ENCODE measurements around the gene LMBRD2.
A peak's percentile ranks its signal among the peaks of the same experiment; 100 is the strongest.

Gene LMBRD2

DNA sequence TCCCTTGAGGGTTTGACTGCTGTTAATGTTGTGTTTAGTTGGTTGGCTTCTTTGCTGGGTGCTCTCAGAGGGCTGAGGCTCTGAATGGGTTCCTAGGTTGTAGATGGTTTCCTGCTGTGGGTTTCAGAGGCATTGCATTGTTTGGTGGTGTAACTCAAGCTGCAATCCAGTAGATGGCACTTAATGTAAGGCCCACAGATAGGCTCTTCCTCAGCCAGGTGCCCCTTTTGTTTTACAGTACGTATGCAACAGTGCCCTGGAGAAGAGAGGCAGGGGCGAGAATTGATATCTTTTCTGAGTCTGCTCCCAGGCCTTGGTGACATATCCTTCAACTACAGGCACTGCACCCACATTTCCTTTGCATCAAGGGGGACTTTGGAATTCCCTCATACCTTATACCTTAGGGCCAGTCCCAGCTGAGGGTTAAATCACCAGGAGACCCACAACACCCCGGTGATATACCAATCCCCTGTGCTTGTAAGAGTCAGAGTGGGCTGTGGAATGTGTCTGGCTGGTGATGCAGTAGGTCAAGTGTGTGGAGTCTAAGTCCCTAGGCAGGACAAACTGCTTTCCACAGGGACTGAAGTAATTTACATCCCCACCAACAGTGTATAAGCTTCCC, 78.0 kb downstream of the LMBRD2 start:
- TF ChIP-seq CTCF (IDR thresholded peaks at IDR 0.05; ENCODE audit: low read length) (peak; percentile 79), EZH2 (optimal IDR thresholded peaks at IDR 0.05; ENCODE audit: low read depth, low read length) (no peak)

DNA sequence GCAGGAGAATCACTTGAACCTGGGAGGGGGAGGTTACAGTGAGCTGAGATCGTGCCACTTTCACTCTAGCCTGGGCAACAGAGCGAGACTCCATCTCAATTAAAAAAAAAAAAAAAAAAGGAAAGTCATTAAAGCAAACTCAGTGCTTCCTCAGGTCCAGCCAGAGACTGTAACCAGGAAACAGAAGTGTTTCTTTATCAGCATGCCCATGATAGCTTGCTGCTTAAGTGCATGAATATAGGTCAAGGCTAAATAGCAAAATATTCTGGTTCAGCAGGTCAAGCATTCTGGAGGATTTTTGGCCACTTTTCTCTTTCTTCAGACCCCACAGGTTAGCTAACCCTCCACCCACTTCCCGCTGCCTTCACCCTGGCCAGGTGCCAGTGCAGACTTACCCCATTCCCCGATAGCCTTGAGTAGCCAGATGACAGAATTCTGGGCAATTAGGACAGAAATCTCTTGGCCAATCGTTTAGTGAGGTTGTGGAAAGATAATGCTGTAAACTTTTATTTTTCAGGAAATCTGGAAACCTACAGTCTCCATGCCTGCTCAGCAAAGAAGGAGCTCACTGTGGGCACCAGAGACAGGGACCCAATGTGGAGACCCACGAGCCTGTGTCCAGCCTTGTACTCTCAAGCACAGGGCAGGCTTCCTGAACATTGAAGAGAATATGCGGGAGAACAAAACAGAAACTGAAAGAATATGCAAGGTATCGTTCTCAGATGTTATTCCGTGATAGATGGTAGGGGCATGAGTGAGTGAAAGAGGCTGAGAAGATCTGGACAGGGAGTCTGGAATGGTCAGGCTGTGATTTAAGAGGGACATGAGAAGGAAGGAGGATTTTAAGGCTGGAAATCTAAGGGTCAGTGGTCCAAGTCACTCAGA, 80.8 kb downstream of the LMBRD2 start:
- Histone ChIP-seq H3K27ac (ENCODE audit: low read length) (peak overlapping the region; percentile 59; the same call in 1 of the 2 replicates), H4K20me1 (ENCODE audit: insufficient read depth, low read length) (no peaks in the 10 kb centered on the region), H3K9me2 (replicated peaks; ENCODE audit: insufficient read depth, low read length) (no peaks in the 10 kb centered on the region), H3K4me3 (ENCODE audit: low read length) (peak overlapping the region; percentile 57), H3K36me3 (replicated peaks; ENCODE audit: insufficient read depth, low read length) (no peaks in the 10 kb centered on the region), H3K9ac (ENCODE audit: low read length) (peak overlapping the region; percentile 42), H3K79me2 (ENCODE audit: low read length) (no peaks in the 10 kb centered on the region), H2AFZ (ENCODE audit: low read length) (peak overlapping the region; percentile 83), H3K9me3 (replicated peaks; ENCODE audit: insufficient read depth, low read length) (no peaks in the 10 kb centered on the region), H3K27me3 (replicated peaks; ENCODE audit: insufficient read depth, low read length) (no peaks in the 10 kb centered on the region), H3F3A (ENCODE audit: insufficient read depth, low read length) (peaks cover 9% of the 10 kb centered on the region), H3K4me2 (ENCODE audit: low read depth, low read length) (peak overlapping the region; percentile 70), H3K4me1 (ENCODE audit: low read length) (peaks cover 27% of the 10 kb centered on the region)
- TF ChIP-seq EZH2 (optimal IDR thresholded peaks at IDR 0.05; ENCODE audit: low read depth, low read length) = no peak
- no peak for TF ChIP-seq EZH2phosphoT487 (IDR thresholded peaks at IDR 0.05; ENCODE audit: low read length)
- TF ChIP-seq CTCF (IDR thresholded peaks at IDR 0.05; ENCODE audit: low read length) = no peak
- DNase-seq = peak; percentile 79

More for the DNA sequence above, 78.0 kb downstream of the LMBRD2 start:
- no peaks in the 10 kb centered on the region for H4K20me1 ChIP-seq (ENCODE audit: insufficient read depth, low read length)
- H3K27ac ChIP-seq (ENCODE audit: low read length) = peak overlapping the region; percentile 60; the same call in 1 of the 2 replicates
- H3K27me3 ChIP-seq (replicated peaks; ENCODE audit: insufficient read depth, low read length) = no peaks in the 10 kb centered on the region
- peak overlapping the region; percentile 54 for H3K4me2 ChIP-seq (ENCODE audit: low read depth, low read length)
- H3F3A ChIP-seq (ENCODE audit: insufficient read depth, low read length) = peaks cover 9% of the 10 kb centered on the region
- H3K36me3 ChIP-seq (replicated peaks; ENCODE audit: insufficient read depth, low read length) = no peaks in the 10 kb centered on the region
- no peaks in the 10 kb centered on the region for H3K9me2 ChIP-seq (replicated peaks; ENCODE audit: insufficient read depth, low read length)
- H2AFZ ChIP-seq (ENCODE audit: low read length) = peak overlapping the region; percentile 58
- peak overlapping the region; percentile 15; the same call in 1 of the 2 replicates for H3K9ac ChIP-seq (ENCODE audit: low read length)
- H3K4me3 ChIP-seq (ENCODE audit: low read length) = no peak overlapping the region
- peak; percentile 87 for DNase-seq
- H3K79me2 ChIP-seq (ENCODE audit: low read length) = no peaks in the 10 kb centered on the region
- H3K9me3 ChIP-seq (replicated peaks; ENCODE audit: insufficient read depth, low read length) = no peaks in the 10 kb centered on the region
- H3K4me1 ChIP-seq (ENCODE audit: low read length) = peaks cover 27% of the 10 kb centered on the region

DNA sequence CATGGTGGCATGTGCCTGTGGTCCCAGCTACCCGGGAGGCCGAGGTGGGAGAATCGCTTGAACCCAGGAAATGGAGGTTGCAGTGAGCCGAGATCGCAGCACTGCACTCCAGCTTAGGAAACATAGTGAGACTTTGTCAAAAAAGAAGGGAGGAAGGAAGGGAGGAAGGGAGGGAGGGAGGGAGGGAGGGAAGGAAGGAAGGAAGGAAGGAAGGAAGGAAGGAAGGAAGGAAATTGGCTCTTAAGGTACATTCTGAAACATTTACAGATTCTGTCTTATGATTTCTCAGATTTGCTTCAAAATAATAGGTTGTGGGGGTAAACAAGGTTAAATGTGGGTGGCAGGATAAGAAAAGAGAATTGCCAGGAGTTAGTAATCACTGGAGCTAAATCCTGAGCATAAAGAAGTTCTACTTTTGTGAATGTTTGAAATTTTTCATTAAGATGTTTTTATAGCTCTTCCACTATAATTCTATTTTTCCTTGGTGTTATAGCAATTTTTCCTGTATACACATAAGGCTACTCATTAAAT, 82.9 kb downstream of the LMBRD2 start:
- Histone ChIP-seq H3K27ac (ENCODE audit: low read length) (no peak overlapping the region), H3F3A (ENCODE audit: insufficient read depth, low read length) (no peaks in the 10 kb centered on the region), H3K4me3 (ENCODE audit: low read length) (no peak overlapping the region), H2AFZ (ENCODE audit: low read length) (no peak overlapping the region), H3K4me1 (ENCODE audit: low read length) (peaks cover 14% of the 10 kb centered on the region), H3K9me2 (replicated peaks; ENCODE audit: insufficient read depth, low read length) (no peaks in the 10 kb centered on the region), H3K9me3 (replicated peaks; ENCODE audit: insufficient read depth, low read length) (no peaks in the 10 kb centered on the region), H3K36me3 (replicated peaks; ENCODE audit: insufficient read depth, low read length) (no peaks in the 10 kb centered on the region), H4K20me1 (ENCODE audit: insufficient read depth, low read length) (no peaks in the 10 kb centered on the region), H3K4me2 (ENCODE audit: low read depth, low read length) (no peak overlapping the region), H3K79me2 (ENCODE audit: low read length) (no peaks in the 10 kb centered on the region), H3K27me3 (replicated peaks; ENCODE audit: insufficient read depth, low read length) (no peaks in the 10 kb centered on the region), H3K9ac (ENCODE audit: low read length) (no peak overlapping the region)
- no peak for DNase-seq
- no peak for TF ChIP-seq CTCF (IDR thresholded peaks at IDR 0.05; ENCODE audit: low read length)
- no peak for TF ChIP-seq EZH2phosphoT487 (IDR thresholded peaks at IDR 0.05; ENCODE audit: low read length)
- no peak for TF ChIP-seq EZH2 (optimal IDR thresholded peaks at IDR 0.05; ENCODE audit: low read depth, low read length)
